Measurements from ENCODE around the gene MYOZ3. TPM values are rescaled to one million over a fixed set of nuclear protein-coding genes. Genes with fewer than 3 reads are reported as not detected.

MYOZ3 gene
- polyA plus RNA-seq, 1 of the 3 experiments (the other 2 are of a cell fraction) = 0.26 TPM

- TF ChIP-seq ZBTB33 (IDR thresholded peaks at IDR 0.05; ENCODE audit: borderline replicate concordance, low read depth) = no peak
- TF ChIP-seq CHD2 (IDR thresholded peaks at IDR 0.05; ENCODE audit: low read length, partially characterized antibody) = no peak
- TF ChIP-seq USF2 (IDR thresholded peaks at IDR 0.05; ENCODE audit: borderline replicate concordance, low read depth, low read length) = no peak
- no peak for TF ChIP-seq GATA2 (CRISPR knock-in tag; IDR thresholded peaks at IDR 0.05)
- TF ChIP-seq TEAD4 (IDR thresholded peaks at IDR 0.05; ENCODE audit: borderline replicate concordance, insufficient read depth) = no peak
- no peak for TF ChIP-seq RXRA (IDR thresholded peaks at IDR 0.05; ENCODE audit: borderline replicate concordance, low read depth)
- TF ChIP-seq PBX3 (IDR thresholded peaks at IDR 0.05) = no peak
- TF ChIP-seq NFIC (IDR thresholded peaks at IDR 0.05; ENCODE audit: borderline replicate concordance) = no peak
These were observed 35.9 kb upstream of the MYOZ3 start (continued) for GRCh38 chr5:150625164-150625535.

- peak overlapping the region in 1 of 2 experiments; percentile 39; a peak in 1 of 4 replicates for H3K27ac ChIP-seq (ENCODE audit: low read depth in 2 of 2, low read length in 1 of 2)
- no peaks in the 10 kb centered on the region for H3F3A ChIP-seq (replicated peaks; ENCODE audit: insufficient read depth)
- H3K36me3 ChIP-seq (replicated peaks in 1 of 2; ENCODE audit: control insufficient read depth in 1 of 2, insufficient read depth in 2 of 2, low read length in 1 of 2) = peaks cover 0 to 4% of the 10 kb centered on the region in 2 experiments
- no peaks in the 10 kb centered on the region for H4K20me1 ChIP-seq (ENCODE audit: insufficient read depth)
- no peaks in the 10 kb centered on the region for H3K79me2 ChIP-seq (ENCODE audit: insufficient read depth)
- CTCF ChIA-PET = interaction anchor here (1.1 to 2.1 kb wide), 7 partner anchors 11 to 190 kb away, joined by 3 to 7 read pairs (median 4); partner anchors contain the start of gene SYNPO
- H3K9me3 ChIP-seq = no peaks in the 10 kb centered on the region
- no peak overlapping the region for H3K4me2 ChIP-seq
- POLR2A ChIA-PET = no interaction called here
- TF ChIP-seq USF2 (IDR thresholded peaks at IDR 0.05; ENCODE audit: borderline replicate concordance, low read depth, low read length) = no peak
- no peak for TF ChIP-seq YY1 (IDR thresholded peaks at IDR 0.05; ENCODE audit: low read depth)
- no peak for TF ChIP-seq USF1 (IDR thresholded peaks at IDR 0.05; ENCODE audit: borderline replicate concordance, low read depth)
- TF ChIP-seq MXI1 (IDR thresholded peaks at IDR 0.05; ENCODE audit: low read depth, low read length) = no peak
- no peak for TF ChIP-seq TAF1 (IDR thresholded peaks at IDR 0.05; ENCODE audit: borderline replicate concordance, low read depth, low read length)
- TF ChIP-seq FOXM1 (IDR thresholded peaks at IDR 0.05; ENCODE audit: low read depth) = no peak
- no peak for TF ChIP-seq EP300 (IDR thresholded peaks at IDR 0.05; ENCODE audit: borderline replicate concordance in 1 of 2, low read depth in 1 of 2, low read length in 1 of 2)
- TF ChIP-seq JUND (IDR thresholded peaks at IDR 0.05) = no peak
- TF ChIP-seq IRF3 (IDR thresholded peaks at IDR 0.05; ENCODE audit: low read depth, low read length) = no peak
- no peak for TF ChIP-seq GABPA (IDR thresholded peaks at IDR 0.05; ENCODE audit: low read depth)
- TF ChIP-seq POLR2AphosphoS5 (IDR thresholded peaks at IDR 0.05; ENCODE audit: low read depth, low read length) = no peak
- H3K4me1 ChIP-seq (ENCODE audit: control insufficient read depth in 1 of 2, insufficient read depth in 2 of 2, low read depth in 1 of 2, low read length in 1 of 2) = peaks cover 9 to 66% of the 10 kb centered on the region in 2 experiments; a peak in 2 of 4 replicates
- no peak for DNase-seq
- H3K9me2 ChIP-seq = no peaks in the 10 kb centered on the region
- WGBS (ENCODE audit: low lambda C conversion rate) = 97% methylated on average over 10 of the region's 10 CpGs
- H3K27me3 ChIP-seq (ENCODE audit: insufficient read depth) = no peaks in the 10 kb centered on the region
- H2AFZ ChIP-seq (ENCODE audit: low read depth) = no peak overlapping the region
- H3K4me3 ChIP-seq (ENCODE audit: low read depth in 2 of 2, low read length in 1 of 2) = no peak overlapping the region
- H3K9ac ChIP-seq = no peak overlapping the region
These were observed 35.0 kb upstream of the MYOZ3 start for GRCh38 chr5:150625831-150626746.
